DLD1 (cell line): ENCODE results near the gene TPMT.
"Not testable (repeated sequence)": the region's sequence is repeated elsewhere in the genome, so short reads cannot be mapped to it uniquely, and the experiment has no call there.

Experiments
- in situ Hi-C: cut with HindIII; loops from 2 replicates; pipeline ENCODE4 v1.10.0; 2017; ENCODE audit warnings: low sequenced_read_pairs

The TPMT gene

GRCh38 chr6:18154507-18155149, at the start of gene TPMT:
Gene TPMT (minus strand): TSS chr6:18155077. CDS start chr6:18149127, 5,950 bp downstream.
- in situ Hi-C loops: no loop called here

GRCh38 chr6:18203786-18204185, 48.9 kb upstream of the TPMT start:
- in situ Hi-C loops: no loop called here

- in situ Hi-C loops: no loop called here
Measured at GRCh38 chr6:18192026-18192425, 37.1 kb upstream of the TPMT start.

GRCh38 chr6:18189196-18189595, 34.3 kb upstream of the TPMT start:
- in situ Hi-C loops: no loop called here

GRCh38 chr6:18187701-18188100, 32.8 kb upstream of the TPMT start:
- in situ Hi-C loops: no loop called here

- in situ Hi-C loops: no loop called here
Measured at GRCh38 chr6:18186540-18187250, 31.8 kb upstream of the TPMT start.

- in situ Hi-C loops: no loop called here
Measured at GRCh38 chr6:18186033-18186432, 31.2 kb upstream of the TPMT start.

- in situ Hi-C loops: no loop called here
Measured at GRCh38 chr6:18185624-18186023, 30.7 kb upstream of the TPMT start.

GRCh38 chr6:18183766-18184165, 28.9 kb upstream of the TPMT start:
- in situ Hi-C loops: no loop called here

- in situ Hi-C loops: no loop called here
Measured at GRCh38 chr6:18182568-18182967, 27.7 kb upstream of the TPMT start.

- in situ Hi-C loops: no loop called here
Measured at GRCh38 chr6:18179770-18180356, 25.0 kb upstream of the TPMT start.

- in situ Hi-C loops: no loop called here
Measured at GRCh38 chr6:18178960-18179615, 24.2 kb upstream of the TPMT start.

- in situ Hi-C loops: no loop called here
Measured at GRCh38 chr6:18177286-18177965, 22.5 kb upstream of the TPMT start.

GRCh38 chr6:18176198-18176597, 21.3 kb upstream of the TPMT start:
- in situ Hi-C loops: not testable (repeated sequence)

GRCh38 chr6:18171871-18172270, 17.0 kb upstream of the TPMT start:
- in situ Hi-C loops: no loop called here

GRCh38 chr6:18168264-18168663, 13.4 kb upstream of the TPMT start:
- in situ Hi-C loops: no loop called here

- in situ Hi-C loops: no loop called here
Measured at GRCh38 chr6:18166312-18167036, 11.6 kb upstream of the TPMT start.

- in situ Hi-C loops: no loop called here
Measured at GRCh38 chr6:18165751-18166150, 10.9 kb upstream of the TPMT start.

- in situ Hi-C loops: no loop called here
Measured at GRCh38 chr6:18162401-18162800, 7.5 kb upstream of the TPMT start.

- in situ Hi-C loops: no loop called here
Measured at GRCh38 chr6:18161431-18161830, 6.6 kb upstream of the TPMT start.
